Measurements from ENCODE around the gene STK33.

STK33 gene

GRCh38 chr11:8373519-8374432 lies 220.3 kb downstream of the STK33 start:
- DNase-seq (ENCODE audit: low read depth) = no peak

GRCh38 chr11:8372641-8373381 lies 221.2 kb downstream of the STK33 start:
- no peak for DNase-seq (ENCODE audit: low read depth)

- no peak for DNase-seq (ENCODE audit: low read depth)
Observed at GRCh38 chr11:8371516-8371884, 222.5 kb downstream of the STK33 start.

GRCh38 chr11:8370812-8371515 lies 223.1 kb downstream of the STK33 start:
- DNase-seq (ENCODE audit: low read depth) = no peak

- no peak for DNase-seq (ENCODE audit: low read depth)
Observed at GRCh38 chr11:8369592-8370205, 224.3 kb downstream of the STK33 start.

GRCh38 chr11:8368772-8369171 lies 225.3 kb downstream of the STK33 start:
- no peak for DNase-seq (ENCODE audit: low read depth)

GRCh38 chr11:8368194-8368593 lies 225.8 kb downstream of the STK33 start:
- DNase-seq (ENCODE audit: low read depth) = no peak

GRCh38 chr11:8366316-8366715 lies 227.7 kb downstream of the STK33 start:
- DNase-seq (ENCODE audit: low read depth) = no peak

GRCh38 chr11:8365216-8365941 lies 228.6 kb downstream of the STK33 start:
- DNase-seq (ENCODE audit: low read depth) = no peak

- DNase-seq (ENCODE audit: low read depth) = no peak
Observed at GRCh38 chr11:8363921-8364320, 230.1 kb downstream of the STK33 start.

GRCh38 chr11:8362899-8363298 lies 231.1 kb downstream of the STK33 start:
- no peak for DNase-seq (ENCODE audit: low read depth)

- no peak for DNase-seq (ENCODE audit: low read depth)
Observed at GRCh38 chr11:8362491-8362890, 231.5 kb downstream of the STK33 start.

GRCh38 chr11:8361664-8362210 lies 232.3 kb downstream of the STK33 start:
- DNase-seq (ENCODE audit: low read depth) = no peak

- no peak for DNase-seq (ENCODE audit: low read depth)
Observed at GRCh38 chr11:8361206-8361605, 232.8 kb downstream of the STK33 start.

- DNase-seq (ENCODE audit: low read depth) = no peak
Observed at GRCh38 chr11:8360086-8360828, 233.8 kb downstream of the STK33 start.

- DNase-seq (ENCODE audit: low read depth) = no peak
Observed at GRCh38 chr11:8359521-8359920, 234.5 kb downstream of the STK33 start.

- no peak for DNase-seq (ENCODE audit: low read depth)
Observed at GRCh38 chr11:8357891-8358566, 236.0 kb downstream of the STK33 start.

GRCh38 chr11:8357505-8357888 lies 236.5 kb downstream of the STK33 start:
- DNase-seq (ENCODE audit: low read depth) = no peak

- DNase-seq (ENCODE audit: low read depth) = no peak
Observed at GRCh38 chr11:8356721-8357504, 237.1 kb downstream of the STK33 start.
